Gastrocnemius medialis (tissue), 4 donors: ENCODE data around the gene GOSR1.

Experiments used
- POLR2A ChIP-seq, 2 donors: fragments of 450-650 bp; IDR thresholded peaks; one replicate each; pipeline ENCODE4 v1.6.1; 2017; ENCODE audit warnings: antibody characterized with exemption in 2 of 2, mild to moderate bottlenecking in 2 of 2, moderate library complexity in 2 of 2
- TF ChIP-seq, protein P1 (sequence below), 5 experiments: fragments of 450-650 bp in 3 of 5; fragments of 200-600 bp in 2 of 5; sonication (generic) in 2 of 5; IDR thresholded peaks in 4 of 5; conservative IDR thresholded peaks in 1 of 5; 1 replicate in 4 of 5; 2 replicates in 1 of 5; pipeline ENCODE4 v1.5.1; 2016 to 2019; ENCODE audit warnings: antibody characterized with exemption in 5 of 5, mild to moderate bottlenecking in 3 of 5, moderate library complexity in 3 of 5

- TF ChIP-seq, protein P1, sequence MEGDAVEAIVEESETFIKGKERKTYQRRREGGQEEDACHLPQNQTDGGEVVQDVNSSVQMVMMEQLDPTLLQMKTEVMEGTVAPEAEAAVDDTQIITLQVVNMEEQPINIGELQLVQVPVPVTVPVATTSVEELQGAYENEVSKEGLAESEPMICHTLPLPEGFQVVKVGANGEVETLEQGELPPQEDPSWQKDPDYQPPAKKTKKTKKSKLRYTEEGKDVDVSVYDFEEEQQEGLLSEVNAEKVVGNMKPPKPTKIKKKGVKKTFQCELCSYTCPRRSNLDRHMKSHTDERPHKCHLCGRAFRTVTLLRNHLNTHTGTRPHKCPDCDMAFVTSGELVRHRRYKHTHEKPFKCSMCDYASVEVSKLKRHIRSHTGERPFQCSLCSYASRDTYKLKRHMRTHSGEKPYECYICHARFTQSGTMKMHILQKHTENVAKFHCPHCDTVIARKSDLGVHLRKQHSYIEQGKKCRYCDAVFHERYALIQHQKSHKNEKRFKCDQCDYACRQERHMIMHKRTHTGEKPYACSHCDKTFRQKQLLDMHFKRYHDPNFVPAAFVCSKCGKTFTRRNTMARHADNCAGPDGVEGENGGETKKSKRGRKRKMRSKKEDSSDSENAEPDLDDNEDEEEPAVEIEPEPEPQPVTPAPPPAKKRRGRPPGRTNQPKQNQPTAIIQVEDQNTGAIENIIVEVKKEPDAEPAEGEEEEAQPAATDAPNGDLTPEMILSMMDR (IDR thresholded peaks at IDR 0.05 in 4 of 5, conservative IDR thresholded peaks at IDR 0.05 in 1 of 5), result no peak
- no peak for TF ChIP-seq POLR2A (IDR thresholded peaks at IDR 0.05)
Measured at GRCh38 chr17:30505868-30506417, 28.7 kb downstream of the GOSR1 start.
